Measurements from ENCODE around the gene C1QTNF9B. TPM values are rescaled to one million over a fixed set of nuclear protein-coding genes. Genes with fewer than 3 reads are reported as not detected.
A peak's percentile ranks its signal among the peaks of the same experiment; 100 is the strongest.

The C1QTNF9B gene
- total and polyA plus RNA-seq, 4 donors: 0.10 to 0.66 (median 0.22) TPM; not detected in 1

DNA sequence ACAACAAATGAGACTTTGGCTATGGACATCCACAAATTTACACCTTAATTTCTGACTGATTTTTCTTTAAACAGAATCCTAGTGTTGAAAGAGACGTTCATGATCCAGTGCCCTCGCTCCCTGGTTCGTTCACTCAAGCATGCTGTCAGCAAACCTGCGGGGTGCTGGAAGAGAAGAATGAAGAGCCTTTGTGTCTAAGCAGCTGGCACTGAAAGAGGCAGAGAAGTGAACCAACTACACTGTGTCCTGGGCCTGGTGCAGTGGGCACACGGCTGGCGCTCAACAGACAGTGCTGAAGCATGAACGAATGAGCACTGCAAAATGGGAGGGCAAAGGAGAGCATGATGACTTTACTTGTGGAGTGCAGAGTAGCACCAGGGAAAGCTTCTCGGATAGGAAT lies 54.9 kb downstream of the C1QTNF9B start:
- Histone ChIP-seq H3K27ac (ENCODE audit: low read depth, low read length) (no peak overlapping the region), H3K9me3 (ENCODE audit: control insufficient read depth, insufficient read depth, low read length) (no peaks in the 10 kb centered on the region), H3K4me3 (ENCODE audit: low read depth, low read length) (no peak overlapping the region), H3K27me3 (ENCODE audit: control insufficient read depth, insufficient read depth, low read length) (no peaks in the 10 kb centered on the region), H3K36me3 (ENCODE audit: control insufficient read depth, insufficient read depth, low read length) (no peaks in the 10 kb centered on the region), H3K4me1 (ENCODE audit: control insufficient read depth, insufficient read depth, low read length) (no peaks in the 10 kb centered on the region)
- DNase-seq (ENCODE audit: low read depth in 4 of 6, low spot score in 6 of 6): peak in 2 of 6 donors; percentile 6 to 58
- 54% methylated on average over 8 of the region's 8 CpGs for WGBS (ENCODE audit: insufficient coverage)

Other genes starting within 250 kb of the C1QTNF9B start
- 10 to 100 TPM; 13.2 to 22.5 TPM for gene MIPEP, start 8.1 kb downstream of the C1QTNF9B start, total RNA-seq
- 10 to 100 TPM; 13.7 to 15.9 TPM for gene MIPEP, start 8.1 kb downstream of the C1QTNF9B start, polyA plus RNA-seq (ENCODE audit: insufficient read length in 2 of 2)

Measured in spinal cord (tissue), 10 donors.